DMS53 treated with DMSO at 0.1 percent for 48 hours (cell line): ENCODE results near the gene CBLL1.

ENCODE experiments used
- DNase-seq: peaks from one replicate; lab custom pipeline; 2025; ENCODE audit not compliant: unreplicated experiment; lab: John Stamatoyannopoulos, UW

The CBLL1 gene

GRCh38 chr7:107809179-107809578 lies 65.2 kb downstream of the CBLL1 start:
- no peak for DNase-seq

- no peak for DNase-seq
Measured at GRCh38 chr7:107810626-107811025, 66.7 kb downstream of the CBLL1 start.
